HepG2 (cell line): Measurements from ENCODE around the gene SKI. TPM values are rescaled to one million over a fixed set of nuclear protein-coding genes. Genes with fewer than 3 reads are reported as not detected.

Source experiments
- FOXK1 ChIP-seq: sonication (generic); formaldehyde crosslinking; IDR thresholded peaks from 2 replicates; pipeline ENCODE4 v1.4.0; 2020; ENCODE audit warnings: low read depth, missing genetic modification reagents, borderline replicate concordance
- GATA4 ChIP-seq: sonication (generic); IDR thresholded peaks from 2 replicates; pipeline ENCODE4 v1.6.1; 2016; ENCODE audit warnings: antibody characterized with exemption, low read depth, borderline replicate concordance
- KAT8 ChIP-seq: IDR thresholded peaks from 2 replicates; pipeline ENCODE4 v1.6.1; 2016; ENCODE audit warnings: missing genetic modification reagents, missing compliant biosample characterization
- KLF11 ChIP-seq: IDR thresholded peaks from 2 replicates; pipeline ENCODE4 v1.6.1; 2016; ENCODE audit warnings: missing compliant biosample characterization
- NCOA2 ChIP-seq: sonication (generic); formaldehyde crosslinking; IDR thresholded peaks from 2 replicates; pipeline ENCODE4 v1.8.0; 2022; ENCODE audit warnings: inconsistent platforms
- RAD21 ChIP-seq: fragments of 450-650 bp; formaldehyde crosslinking; IDR thresholded peaks from 2 replicates; pipeline ENCODE4 v1.5.0; 2020; ENCODE audit warnings: mild to moderate bottlenecking
- REPIN1 ChIP-seq: sonication (generic); formaldehyde crosslinking; IDR thresholded peaks from 2 replicates; pipeline ENCODE4 v1.8.0; 2022; ENCODE audit warnings: missing genetic modification reagents, low read depth, mild to moderate bottlenecking, borderline replicate concordance
- TBL1XR1 ChIP-seq: fragments of 150-350 bp; IDR thresholded peaks from 2 replicates; pipeline ENCODE4 v1.6.1; 2014; ENCODE audit warnings: borderline replicate concordance, low read length; ENCODE audit not compliant: partially characterized antibody
- ZBTB3 ChIP-seq: sonication (generic); formaldehyde crosslinking; IDR thresholded peaks from 2 replicates; pipeline ENCODE4 v1.4.0; 2020; ENCODE audit warnings: low read depth, mild to moderate bottlenecking, moderate library complexity, missing genetic modification reagents, borderline replicate concordance
- ZNF282 ChIP-seq: fragments of 450-650 bp; IDR thresholded peaks from 2 replicates; pipeline ENCODE4 v1.6.1; 2018; ENCODE audit not compliant: partially characterized antibody
- ZNF790 ChIP-seq: sonication (generic); formaldehyde crosslinking; IDR thresholded peaks from 2 replicates; pipeline ENCODE4 v1.8.0; 2022; ENCODE audit warnings: missing genetic modification reagents, mild to moderate bottlenecking, borderline replicate concordance
- ZSCAN12 ChIP-seq: sonication (generic); formaldehyde crosslinking; IDR thresholded peaks from 2 replicates; pipeline ENCODE4 v1.9.0; 2021; ENCODE audit warnings: mild to moderate bottlenecking, missing genetic modification reagents
- polyA plus RNA-seq, 8 experiments: library from polyadenylated mRNA; depleted of rRNA in 3 of 8; stranded (reverse) in 7 of 8; unstranded in 1 of 8; fragments of >200 nt; fragmentation: Illumina TruSeq in 4 of 8; extraction: Trizol in 4 of 8; gene quantifications; 2 replicates each; pipeline versions ENCODE4 v1.2.1 to v1.2.3, GENCODE V29; 2011 to 2016; ENCODE audit warnings: low read depth in 4 of 8, missing spikeins in 1 of 8, mixed read lengths in 1 of 8; ENCODE audit not compliant: insufficient read depth in 1 of 8
- total RNA-seq, 5 experiments: library from RNA; depleted of rRNA; stranded (reverse); fragments of >200 nt; fragmentation: Illumina TruSeq; extraction: Trizol; gene quantifications; 2 replicates each; pipeline ENCODE4 v1.2.3, GENCODE V29; 2016; ENCODE audit warnings: low read depth in 1 of 5
- TF ChIP-seq, protein P1 (sequence below), 2 experiments: sonication (generic) in 1 of 2; formaldehyde crosslinking in 1 of 2; IDR thresholded peaks; 2 replicates each; pipeline versions ENCODE4 v1.5.1 to v1.6.1; 2011 to 2020; ENCODE audit warnings: borderline replicate concordance in 1 of 2, low read depth in 1 of 2, low read length in 1 of 2, mild to moderate bottlenecking in 1 of 2, missing genetic modification reagents in 1 of 2, moderate library complexity in 1 of 2
- TF ChIP-seq, protein P2 (sequence below): sonication (generic); formaldehyde crosslinking; IDR thresholded peaks from 2 replicates; pipeline ENCODE4 v1.4.0; 2020; ENCODE audit warnings: missing genetic modification reagents, mild to moderate bottlenecking, borderline replicate concordance
- TF ChIP-seq, protein P3 (sequence below): sonication (generic); formaldehyde crosslinking; IDR thresholded peaks from 2 replicates; pipeline ENCODE4 v1.4.0; 2020; ENCODE audit warnings: low read depth, mild to moderate bottlenecking, missing genetic modification reagents
- TF ChIP-seq, protein P4 (sequence below): sonication (generic); formaldehyde crosslinking; IDR thresholded peaks from 2 replicates; pipeline ENCODE4 v1.9.0; 2021; ENCODE audit warnings: missing genetic modification reagents, mild to moderate bottlenecking, borderline replicate concordance
- TF ChIP-seq, protein P5 (sequence below): sonication (generic); formaldehyde crosslinking; IDR thresholded peaks from 2 replicates; pipeline ENCODE4 v1.8.1; 2023; ENCODE audit warnings: mild to moderate bottlenecking, missing genetic modification reagents

The SKI gene
- total and polyA plus RNA-seq, 2 of the 13 experiments (the other 11 are each of a cell fraction or from before 2014, with no cell fraction given), result 4.7 to 6.9 TPM

DNA sequence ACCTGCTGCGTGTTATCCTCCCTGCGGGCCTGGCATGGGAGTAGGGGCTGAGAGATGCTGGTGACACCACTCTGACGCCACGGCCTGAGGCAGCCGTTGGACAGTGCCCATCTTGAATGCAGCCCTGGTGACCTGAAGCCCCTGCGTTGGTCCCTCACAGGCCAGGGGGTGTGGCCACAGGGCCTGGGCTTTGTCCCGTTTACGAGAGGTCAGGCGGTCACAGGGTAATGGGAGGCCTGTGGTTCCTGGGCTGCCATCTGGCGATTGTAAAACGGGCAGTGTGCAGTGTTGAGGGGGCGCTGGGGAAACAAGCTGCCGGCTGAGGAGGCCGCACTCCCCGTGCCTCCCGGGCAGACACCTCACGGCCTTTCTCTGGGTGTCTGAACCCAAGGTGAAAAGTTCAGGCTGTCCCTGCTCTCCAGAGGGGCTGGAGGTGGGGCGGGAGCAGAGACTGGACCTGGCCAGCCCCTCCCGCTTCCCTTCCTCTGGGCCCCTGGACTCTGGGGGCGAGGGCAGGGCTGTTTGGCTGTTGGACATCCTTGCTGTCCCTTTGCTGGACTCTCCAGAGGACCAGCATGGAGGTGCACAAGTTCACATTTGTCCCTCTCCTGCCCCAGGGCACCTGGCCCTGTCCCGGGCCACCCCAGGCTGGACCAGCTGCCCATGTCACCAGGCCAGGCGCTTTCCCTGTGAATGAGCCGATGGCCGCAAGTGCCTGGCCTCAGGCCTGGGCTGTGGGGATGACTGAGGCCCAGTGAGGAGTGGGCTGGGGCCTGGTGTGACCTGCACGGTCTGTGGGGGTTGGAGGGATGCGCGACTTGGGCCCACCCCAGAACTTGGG is 42.4 kb downstream of the SKI start (continued):
- TF ChIP-seq, protein P1, sequence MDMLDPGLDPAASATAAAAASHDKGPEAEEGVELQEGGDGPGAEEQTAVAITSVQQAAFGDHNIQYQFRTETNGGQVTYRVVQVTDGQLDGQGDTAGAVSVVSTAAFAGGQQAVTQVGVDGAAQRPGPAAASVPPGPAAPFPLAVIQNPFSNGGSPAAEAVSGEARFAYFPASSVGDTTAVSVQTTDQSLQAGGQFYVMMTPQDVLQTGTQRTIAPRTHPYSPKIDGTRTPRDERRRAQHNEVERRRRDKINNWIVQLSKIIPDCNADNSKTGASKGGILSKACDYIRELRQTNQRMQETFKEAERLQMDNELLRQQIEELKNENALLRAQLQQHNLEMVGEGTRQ (IDR thresholded peaks at IDR 0.05; ENCODE audit: low read depth, low read length), result no peak
- TF ChIP-seq, protein P1 (CRISPR knock-in tag; IDR thresholded peaks at IDR 0.05; ENCODE audit: borderline replicate concordance), result no peak
- TF ChIP-seq TBL1XR1 (no peak), KLF11 (no peak; the same call in 1 of the 2 replicates), FOXK1 (CRISPR knock-in tag) (no peak), ZSCAN12 (CRISPR knock-in tag) (no peak), GATA4 (no peak), NCOA2 (CRISPR knock-in tag) (no peak; the same call in 1 of the 2 replicates), KAT8 (CRISPR knock-in tag) (no peak), RAD21 (CRISPR knock-in tag) (peak; percentile 45; the same call in 1 of the 2 replicates), ZNF790 (CRISPR knock-in tag) (no peak), ZNF282 (no peak), REPIN1 (CRISPR knock-in tag) (peak; percentile 44; the same call in 1 of the 2 replicates), ZBTB3 (CRISPR knock-in tag) (no peak)
- TF ChIP-seq, protein P2, sequence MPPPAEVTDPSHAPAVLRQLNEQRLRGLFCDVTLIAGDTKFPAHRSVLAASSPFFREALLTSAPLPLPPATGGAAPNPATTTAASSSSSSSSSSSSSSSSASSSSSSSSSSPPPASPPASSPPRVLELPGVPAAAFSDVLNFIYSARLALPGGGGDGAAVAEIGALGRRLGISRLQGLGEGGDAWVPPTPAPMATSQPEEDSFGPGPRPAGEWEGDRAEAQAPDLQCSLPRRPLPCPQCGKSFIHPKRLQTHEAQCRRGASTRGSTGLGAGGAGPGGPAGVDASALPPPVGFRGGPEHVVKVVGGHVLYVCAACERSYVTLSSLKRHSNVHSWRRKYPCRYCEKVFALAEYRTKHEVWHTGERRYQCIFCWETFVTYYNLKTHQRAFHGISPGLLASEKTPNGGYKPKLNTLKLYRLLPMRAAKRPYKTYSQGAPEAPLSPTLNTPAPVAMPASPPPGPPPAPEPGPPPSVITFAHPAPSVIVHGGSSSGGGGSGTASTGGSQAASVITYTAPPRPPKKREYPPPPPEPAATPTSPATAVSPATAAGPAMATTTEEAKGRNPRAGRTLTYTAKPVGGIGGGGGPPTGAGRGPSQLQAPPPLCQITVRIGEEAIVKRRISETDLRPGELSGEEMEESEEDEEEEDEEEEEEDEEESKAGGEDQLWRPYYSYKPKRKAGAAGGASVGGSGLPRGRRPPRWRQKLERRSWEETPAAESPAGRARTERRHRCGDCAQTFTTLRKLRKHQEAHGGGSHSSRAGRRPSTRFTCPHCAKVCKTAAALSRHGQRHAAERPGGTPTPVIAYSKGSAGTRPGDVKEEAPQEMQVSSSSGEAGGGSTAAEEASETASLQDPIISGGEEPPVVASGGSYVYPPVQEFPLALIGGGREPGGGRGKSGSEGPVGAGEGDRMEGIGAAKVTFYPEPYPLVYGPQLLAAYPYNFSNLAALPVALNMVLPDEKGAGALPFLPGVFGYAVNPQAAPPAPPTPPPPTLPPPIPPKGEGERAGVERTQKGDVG, result no peak; the same call in 1 of the 2 replicates
- TF ChIP-seq, protein P3, sequence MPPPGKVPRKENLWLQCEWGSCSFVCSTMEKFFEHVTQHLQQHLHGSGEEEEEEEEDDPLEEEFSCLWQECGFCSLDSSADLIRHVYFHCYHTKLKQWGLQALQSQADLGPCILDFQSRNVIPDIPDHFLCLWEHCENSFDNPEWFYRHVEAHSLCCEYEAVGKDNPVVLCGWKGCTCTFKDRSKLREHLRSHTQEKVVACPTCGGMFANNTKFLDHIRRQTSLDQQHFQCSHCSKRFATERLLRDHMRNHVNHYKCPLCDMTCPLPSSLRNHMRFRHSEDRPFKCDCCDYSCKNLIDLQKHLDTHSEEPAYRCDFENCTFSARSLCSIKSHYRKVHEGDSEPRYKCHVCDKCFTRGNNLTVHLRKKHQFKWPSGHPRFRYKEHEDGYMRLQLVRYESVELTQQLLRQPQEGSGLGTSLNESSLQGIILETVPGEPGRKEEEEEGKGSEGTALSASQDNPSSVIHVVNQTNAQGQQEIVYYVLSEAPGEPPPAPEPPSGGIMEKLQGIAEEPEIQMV (CRISPR knock-in tag), result 0 out of 2 replicates have a peak, but pooled peaks have one; percentile 50
- TF ChIP-seq, protein P4, sequence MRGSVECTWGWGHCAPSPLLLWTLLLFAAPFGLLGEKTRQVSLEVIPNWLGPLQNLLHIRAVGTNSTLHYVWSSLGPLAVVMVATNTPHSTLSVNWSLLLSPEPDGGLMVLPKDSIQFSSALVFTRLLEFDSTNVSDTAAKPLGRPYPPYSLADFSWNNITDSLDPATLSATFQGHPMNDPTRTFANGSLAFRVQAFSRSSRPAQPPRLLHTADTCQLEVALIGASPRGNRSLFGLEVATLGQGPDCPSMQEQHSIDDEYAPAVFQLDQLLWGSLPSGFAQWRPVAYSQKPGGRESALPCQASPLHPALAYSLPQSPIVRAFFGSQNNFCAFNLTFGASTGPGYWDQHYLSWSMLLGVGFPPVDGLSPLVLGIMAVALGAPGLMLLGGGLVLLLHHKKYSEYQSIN, result no peak
- TF ChIP-seq, protein P5, sequence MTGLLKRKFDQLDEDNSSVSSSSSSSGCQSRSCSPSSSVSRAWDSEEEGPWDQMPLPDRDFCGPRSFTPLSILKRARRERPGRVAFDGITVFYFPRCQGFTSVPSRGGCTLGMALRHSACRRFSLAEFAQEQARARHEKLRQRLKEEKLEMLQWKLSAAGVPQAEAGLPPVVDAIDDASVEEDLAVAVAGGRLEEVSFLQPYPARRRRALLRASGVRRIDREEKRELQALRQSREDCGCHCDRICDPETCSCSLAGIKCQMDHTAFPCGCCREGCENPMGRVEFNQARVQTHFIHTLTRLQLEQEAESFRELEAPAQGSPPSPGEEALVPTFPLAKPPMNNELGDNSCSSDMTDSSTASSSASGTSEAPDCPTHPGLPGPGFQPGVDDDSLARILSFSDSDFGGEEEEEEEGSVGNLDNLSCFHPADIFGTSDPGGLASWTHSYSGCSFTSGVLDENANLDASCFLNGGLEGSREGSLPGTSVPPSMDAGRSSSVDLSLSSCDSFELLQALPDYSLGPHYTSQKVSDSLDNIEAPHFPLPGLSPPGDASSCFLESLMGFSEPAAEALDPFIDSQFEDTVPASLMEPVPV (CRISPR knock-in tag), result 0 out of 2 replicates have a peak, but pooled peaks have one; percentile 44
